Testis (tissue), 2 donors: ENCODE results near the gene DHX16.

ENCODE experiments used
- CTCF ChIP-seq, 3 experiments: fragments of 450-650 bp in 2 of 3; fragments of 200-600 bp in 1 of 3; sonication (generic) in 1 of 3; IDR thresholded peaks; one replicate each; pipeline ENCODE4 v1.5.1; 2016 to 2019; ENCODE audit warnings: antibody characterized with exemption in 3 of 3, mild to moderate bottlenecking in 2 of 3, moderate library complexity in 1 of 3
- POLR2A ChIP-seq: fragments of 450-650 bp; IDR thresholded peaks from one replicate; pipeline ENCODE4 v1.6.1; 2017; ENCODE audit warnings: antibody characterized with exemption, mild to moderate bottlenecking, moderate library complexity

GRCh38 chr6:30676660-30677285 lies 4.0 kb upstream of the DHX16 start:
- TF ChIP-seq CTCF (IDR thresholded peaks at IDR 0.05) (no peak), POLR2A (no peak)
